ENCODE data around the gene OBSCN. TPM values are rescaled to one million over a fixed set of nuclear protein-coding genes. Genes with fewer than 3 reads are reported as not detected.

OBSCN gene
- total RNA-seq, 2 donors from 2014 or later = 14.5 to 34.9 TPM

DNA sequence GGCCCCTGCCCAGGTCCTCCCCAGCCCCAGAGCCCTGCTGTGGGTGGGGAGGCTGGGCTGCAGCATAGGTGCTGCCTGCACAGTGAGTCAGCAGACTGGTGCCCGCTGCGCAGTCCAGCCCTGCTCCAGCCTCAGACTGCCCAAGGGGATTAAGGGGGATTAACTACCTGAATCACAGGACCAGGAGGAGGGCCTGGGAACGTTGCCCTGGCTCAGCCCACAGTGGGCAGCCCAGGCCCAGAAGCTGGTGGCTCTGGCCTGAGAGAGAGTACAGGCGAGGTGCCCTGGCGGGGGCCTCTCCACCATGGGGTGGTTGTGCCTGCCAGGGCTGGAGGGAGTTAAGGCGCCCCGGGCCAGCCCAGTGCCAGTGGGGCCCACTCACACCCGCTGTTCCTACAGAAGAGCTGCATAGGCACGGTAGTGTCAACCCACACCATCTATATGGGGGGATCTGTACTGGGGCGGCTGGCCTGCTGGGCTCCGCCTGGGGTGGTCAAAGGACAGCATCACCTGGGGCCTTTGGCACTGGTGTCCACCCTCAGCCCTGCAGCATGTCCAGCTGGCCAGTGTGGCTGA, 2.3 kb downstream of the OBSCN start:
- Histone ChIP-seq H3K36me3 (replicated peaks in 1 of 2; ENCODE audit: insufficient read depth in 1 of 2, low read depth in 2 of 2) (no peaks in the 10 kb centered on the region), H3K27ac (no peak overlapping the region), H3K4me3 (no peak overlapping the region), H3K4me1 (peaks cover 22% of the 10 kb centered on the region), H3K27me3 (peaks cover 0 to 7% of the 10 kb centered on the region in 2 donors), H3K9me3 (no peaks in the 10 kb centered on the region)
- 83 to 100% methylated on average over 2 to 11 of the region's 11 CpGs for WGBS, 2 donors
- DNase-seq = no peak
- intact Hi-C loops (cut with DNase I) = no loop called here
- TF ChIP-seq POLR2A (IDR thresholded peaks at IDR 0.05) = no peak
- TF ChIP-seq, protein P1, sequence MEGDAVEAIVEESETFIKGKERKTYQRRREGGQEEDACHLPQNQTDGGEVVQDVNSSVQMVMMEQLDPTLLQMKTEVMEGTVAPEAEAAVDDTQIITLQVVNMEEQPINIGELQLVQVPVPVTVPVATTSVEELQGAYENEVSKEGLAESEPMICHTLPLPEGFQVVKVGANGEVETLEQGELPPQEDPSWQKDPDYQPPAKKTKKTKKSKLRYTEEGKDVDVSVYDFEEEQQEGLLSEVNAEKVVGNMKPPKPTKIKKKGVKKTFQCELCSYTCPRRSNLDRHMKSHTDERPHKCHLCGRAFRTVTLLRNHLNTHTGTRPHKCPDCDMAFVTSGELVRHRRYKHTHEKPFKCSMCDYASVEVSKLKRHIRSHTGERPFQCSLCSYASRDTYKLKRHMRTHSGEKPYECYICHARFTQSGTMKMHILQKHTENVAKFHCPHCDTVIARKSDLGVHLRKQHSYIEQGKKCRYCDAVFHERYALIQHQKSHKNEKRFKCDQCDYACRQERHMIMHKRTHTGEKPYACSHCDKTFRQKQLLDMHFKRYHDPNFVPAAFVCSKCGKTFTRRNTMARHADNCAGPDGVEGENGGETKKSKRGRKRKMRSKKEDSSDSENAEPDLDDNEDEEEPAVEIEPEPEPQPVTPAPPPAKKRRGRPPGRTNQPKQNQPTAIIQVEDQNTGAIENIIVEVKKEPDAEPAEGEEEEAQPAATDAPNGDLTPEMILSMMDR (IDR thresholded peaks at IDR 0.05) = no peak
- no peak for ATAC-seq

DNA sequence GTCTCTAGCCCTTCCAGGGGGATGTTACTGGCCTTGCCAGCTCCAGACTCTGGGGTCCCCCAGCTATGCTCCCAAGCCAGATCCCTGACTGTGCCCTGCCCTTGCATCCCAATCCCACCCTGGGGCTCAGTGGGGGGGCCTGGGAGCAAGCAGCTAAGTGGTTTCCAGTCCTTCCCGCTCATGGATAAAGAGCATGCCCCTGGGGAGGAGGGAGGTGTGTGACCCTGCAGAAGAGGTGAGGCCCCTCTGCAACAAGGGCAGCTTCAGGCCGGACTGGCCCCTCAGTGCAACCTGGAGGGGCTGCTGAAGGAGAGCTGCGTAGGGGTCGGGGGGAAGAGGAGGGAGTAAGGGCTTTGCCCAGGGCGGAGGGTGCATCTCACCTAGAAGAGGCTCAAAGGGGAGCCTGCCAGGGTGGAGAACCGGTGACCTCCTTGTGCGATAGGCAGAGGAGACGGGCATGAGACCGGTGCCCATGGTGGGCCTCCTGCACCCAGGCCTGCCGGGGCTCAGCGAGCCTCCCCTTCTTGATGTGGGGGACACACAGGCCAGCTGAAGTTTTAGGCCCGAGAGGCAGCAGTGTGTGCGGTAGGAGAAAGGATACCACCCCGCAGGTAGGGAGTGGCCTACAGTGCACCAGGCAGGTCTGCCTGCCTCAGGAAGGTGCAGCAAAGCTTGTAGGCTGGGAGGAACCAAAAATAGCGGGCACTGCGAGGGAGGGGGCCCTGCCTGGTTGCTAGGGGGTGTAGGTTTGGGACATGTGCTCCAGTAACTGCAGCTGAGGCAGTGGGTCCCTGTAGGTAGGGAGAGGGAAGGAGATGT, 3.1 kb downstream of the OBSCN start:
- H3K36me3 ChIP-seq (replicated peaks in 1 of 2; ENCODE audit: insufficient read depth in 1 of 2, low read depth in 2 of 2) = no peaks in the 10 kb centered on the region
- H3K4me1 ChIP-seq = peaks cover 17% of the 10 kb centered on the region
- intact Hi-C loops (cut with DNase I) = no loop called here
- DNase-seq (no peak), ATAC-seq (no peak)
- peaks cover 0 to 7% of the 10 kb centered on the region in 2 donors for H3K27me3 ChIP-seq
- TF ChIP-seq, protein P1 (IDR thresholded peaks at IDR 0.05) = no peak
- no peak for TF ChIP-seq POLR2A (IDR thresholded peaks at IDR 0.05)
- WGBS, 2 donors = 86 to 93% methylated on average over 8 to 14 of the region's 16 CpGs
- no peak overlapping the region for H3K4me3 ChIP-seq
- no peaks in the 10 kb centered on the region for H3K9me3 ChIP-seq
- no peak overlapping the region for H3K27ac ChIP-seq

GRCh38 chr1:228211531-228212414, 3.9 kb downstream of the OBSCN start:
- H3K27me3 ChIP-seq = peaks cover 0 to 7% of the 10 kb centered on the region in 2 donors
- no peak overlapping the region for H3K4me3 ChIP-seq
- no peak for DNase-seq
- no peaks in the 10 kb centered on the region for H3K36me3 ChIP-seq (replicated peaks in 1 of 2; ENCODE audit: insufficient read depth in 1 of 2, low read depth in 2 of 2)
- no peak for TF ChIP-seq POLR2A (IDR thresholded peaks at IDR 0.05)
- TF ChIP-seq, protein P1 (IDR thresholded peaks at IDR 0.05) = no peak
- H3K27ac ChIP-seq = no peak overlapping the region
- intact Hi-C loops (cut with DNase I) = no loop called here
- H3K9me3 ChIP-seq = no peaks in the 10 kb centered on the region
- WGBS, 2 donors = 83 to 94% methylated on average over 21 to 76 of the region's 96 CpGs
- peaks cover 20% of the 10 kb centered on the region for H3K4me1 ChIP-seq
- ATAC-seq = no peak

DNA sequence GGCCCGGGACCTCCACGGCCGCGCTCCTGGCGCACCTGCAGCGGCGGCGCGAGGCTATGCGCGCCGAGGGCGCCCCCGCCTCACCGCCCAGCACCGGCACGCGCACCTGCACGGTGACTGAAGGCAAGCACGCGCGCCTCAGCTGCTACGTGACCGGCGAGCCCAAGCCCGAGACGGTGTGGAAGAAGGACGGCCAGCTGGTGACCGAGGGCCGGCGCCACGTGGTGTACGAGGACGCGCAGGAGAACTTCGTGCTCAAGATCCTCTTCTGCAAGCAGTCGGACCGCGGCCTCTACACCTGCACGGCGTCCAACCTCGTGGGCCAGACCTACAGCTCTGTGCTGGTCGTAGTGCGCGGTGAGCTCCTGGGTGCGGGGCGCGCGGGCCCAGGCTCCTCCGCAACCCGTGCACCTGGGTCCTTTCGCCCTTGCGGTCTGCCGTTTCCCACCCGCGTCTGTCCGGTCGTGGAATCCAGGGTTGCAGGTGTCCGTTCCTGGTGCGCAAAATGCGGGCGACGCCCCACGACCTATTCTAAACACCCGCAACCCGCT, 4.6 kb downstream of the OBSCN start:
- H3K4me1 ChIP-seq = peaks cover 20% of the 10 kb centered on the region
- H3K9me3 ChIP-seq = no peaks in the 10 kb centered on the region
- DNase-seq (no peak), ATAC-seq (no peak)
- H3K27me3 ChIP-seq = peaks cover 0 to 7% of the 10 kb centered on the region in 2 donors
- no peaks in the 10 kb centered on the region for H3K36me3 ChIP-seq (replicated peaks in 1 of 2; ENCODE audit: insufficient read depth in 1 of 2, low read depth in 2 of 2)
- WGBS, 2 donors = 16 to 29% methylated on average over 15 to 63 of the region's 66 CpGs
- intact Hi-C loops (cut with DNase I) = no loop called here
- H3K4me3 ChIP-seq = peak overlapping the region in 1 of 2 donors; percentile 34
- TF ChIP-seq POLR2A (IDR thresholded peaks at IDR 0.05) = no peak
- TF ChIP-seq, protein P1 (IDR thresholded peaks at IDR 0.05) = no peak
- H3K27ac ChIP-seq = no peak overlapping the region
